Left ventricle myocardium inferior (tissue), 1 donor: ENCODE results near the gene TRIOBP. TPM values are rescaled to one million over a fixed set of nuclear protein-coding genes. Genes with fewer than 3 reads are reported as not detected.

Experiments
- DNase-seq: peaks from one replicate; pipeline ENCODE4 v3.0.0-alpha.2; 2020
- H3K27ac ChIP-seq: fragments of 200-600 bp; replicated peaks from 2 replicates; pipeline ENCODE4 v1.8.0; 2021
- H3K27me3 ChIP-seq: fragments of 200-600 bp; 2 replicates; pipeline ENCODE4 v1.8.0; 2021; ENCODE audit warnings: low read depth
- H3K36me3 ChIP-seq: fragments of 200-600 bp; 2 replicates; pipeline ENCODE4 v1.8.0; 2021
- H3K4me1 ChIP-seq: fragments of 200-600 bp; 2 replicates; pipeline ENCODE4 v1.8.0; 2021
- H3K4me3 ChIP-seq: fragments of 200-600 bp; 2 replicates; pipeline ENCODE4 v1.8.0; 2021; ENCODE audit warnings: mild to moderate bottlenecking, moderate library complexity
- H3K9me3 ChIP-seq: fragments of 200-600 bp; replicated peaks from 2 replicates; pipeline ENCODE4 v1.8.0; 2021
- intact Hi-C: fragments of 100-400 bp; cut with micrococcal nuclease; formaldehyde crosslinking; loops from one replicate; pipeline ENCODE4 v1.11.0; 2022
- total RNA-seq: library from RNA; stranded (reverse); fragmentation: NEBNext Ultra II Directional; extraction: Animal tissue kit (Norgen Biotek cat#: 25700); gene quantifications from one replicate; pipeline ENCODE4 v1.2.1, GENCODE V29; 2021
- TF ChIP-seq, protein P1 (sequence below): fragments of 200-600 bp; IDR thresholded peaks from 2 replicates; pipeline ENCODE4 v1.8.0; 2021; ENCODE audit warnings: antibody characterized with exemption, mild to moderate bottlenecking, borderline replicate concordance
- donor health status: DM: no; HTN: yes; CAD: no; lungs with severe emphysema.

The TRIOBP gene
- total RNA-seq, 1 donor from 2014 or later, result 86.5 TPM

DNA sequence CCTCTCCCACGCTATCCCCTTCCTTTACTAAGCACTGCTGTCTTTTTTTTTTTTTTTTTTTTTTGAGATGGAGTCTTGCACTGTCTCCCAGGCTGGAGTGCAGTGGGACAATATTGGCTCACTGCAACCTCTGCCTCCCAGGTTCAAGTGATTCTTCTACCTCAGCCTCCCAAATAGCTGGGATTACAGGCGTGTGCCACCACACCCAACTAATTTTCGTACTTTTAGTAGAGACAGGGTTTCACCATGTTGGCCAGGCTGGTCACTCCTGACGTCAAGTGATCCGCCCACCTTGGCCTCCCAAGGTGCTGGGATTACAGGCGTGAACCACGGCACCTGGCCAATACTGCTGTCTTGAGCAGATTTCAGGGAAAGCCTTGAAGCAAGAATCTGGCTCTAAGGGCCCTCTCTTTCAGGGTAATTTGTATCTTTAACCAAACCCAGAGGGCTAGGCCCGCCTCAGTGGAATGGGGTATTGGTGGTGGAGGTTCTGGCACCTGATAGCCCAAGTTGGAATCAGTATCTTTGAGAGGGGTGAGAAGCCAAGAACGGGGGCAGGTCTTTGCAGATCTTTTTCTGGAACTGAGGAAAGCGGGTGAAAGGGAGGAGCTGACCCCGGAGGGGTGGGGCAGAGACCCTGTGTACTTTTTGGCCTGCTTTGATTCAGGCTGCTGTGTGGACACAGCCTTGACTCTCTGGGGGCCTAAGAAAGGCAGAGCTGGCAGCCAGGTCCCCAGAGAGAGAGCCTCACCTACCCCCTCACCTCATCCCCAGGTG is 37.0 kb downstream of the TRIOBP start:
- Histone ChIP-seq H3K9me3 (no peaks in the 10 kb centered on the region), H3K27ac (no peak overlapping the region), H3K4me3 (no peak overlapping the region), H3K4me1 (peaks cover 10% of the 10 kb centered on the region), H3K27me3 (no peaks in the 10 kb centered on the region), H3K36me3 (no peaks in the 10 kb centered on the region)
- DNase-seq, result no peak
- intact Hi-C loops, result no loop called here
- TF ChIP-seq, protein P1, sequence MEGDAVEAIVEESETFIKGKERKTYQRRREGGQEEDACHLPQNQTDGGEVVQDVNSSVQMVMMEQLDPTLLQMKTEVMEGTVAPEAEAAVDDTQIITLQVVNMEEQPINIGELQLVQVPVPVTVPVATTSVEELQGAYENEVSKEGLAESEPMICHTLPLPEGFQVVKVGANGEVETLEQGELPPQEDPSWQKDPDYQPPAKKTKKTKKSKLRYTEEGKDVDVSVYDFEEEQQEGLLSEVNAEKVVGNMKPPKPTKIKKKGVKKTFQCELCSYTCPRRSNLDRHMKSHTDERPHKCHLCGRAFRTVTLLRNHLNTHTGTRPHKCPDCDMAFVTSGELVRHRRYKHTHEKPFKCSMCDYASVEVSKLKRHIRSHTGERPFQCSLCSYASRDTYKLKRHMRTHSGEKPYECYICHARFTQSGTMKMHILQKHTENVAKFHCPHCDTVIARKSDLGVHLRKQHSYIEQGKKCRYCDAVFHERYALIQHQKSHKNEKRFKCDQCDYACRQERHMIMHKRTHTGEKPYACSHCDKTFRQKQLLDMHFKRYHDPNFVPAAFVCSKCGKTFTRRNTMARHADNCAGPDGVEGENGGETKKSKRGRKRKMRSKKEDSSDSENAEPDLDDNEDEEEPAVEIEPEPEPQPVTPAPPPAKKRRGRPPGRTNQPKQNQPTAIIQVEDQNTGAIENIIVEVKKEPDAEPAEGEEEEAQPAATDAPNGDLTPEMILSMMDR, result no peak

DNA sequence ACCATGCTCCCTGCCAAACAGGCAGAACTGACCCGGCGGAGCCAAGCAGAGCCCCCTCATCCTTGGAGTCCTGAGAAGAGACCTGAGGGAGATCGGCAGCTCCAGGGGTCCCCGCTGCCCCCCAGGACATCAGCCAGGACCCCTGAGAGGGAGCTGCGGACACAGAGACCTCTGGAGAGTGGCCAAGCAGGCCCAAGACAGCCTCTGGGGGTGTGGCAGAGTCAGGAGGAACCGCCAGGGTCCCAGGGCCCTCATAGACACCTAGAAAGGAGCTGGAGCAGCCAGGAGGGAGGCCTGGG is 37.5 kb downstream of the TRIOBP start:
- Histone ChIP-seq H3K27ac (no peak overlapping the region), H3K9me3 (no peaks in the 10 kb centered on the region), H3K4me3 (no peak overlapping the region), H3K4me1 (peaks cover 13% of the 10 kb centered on the region), H3K36me3 (no peaks in the 10 kb centered on the region), H3K27me3 (no peaks in the 10 kb centered on the region)
- intact Hi-C loops, result no loop called here
- TF ChIP-seq, protein P1, result no peak
- DNase-seq, result no peak

DNA sequence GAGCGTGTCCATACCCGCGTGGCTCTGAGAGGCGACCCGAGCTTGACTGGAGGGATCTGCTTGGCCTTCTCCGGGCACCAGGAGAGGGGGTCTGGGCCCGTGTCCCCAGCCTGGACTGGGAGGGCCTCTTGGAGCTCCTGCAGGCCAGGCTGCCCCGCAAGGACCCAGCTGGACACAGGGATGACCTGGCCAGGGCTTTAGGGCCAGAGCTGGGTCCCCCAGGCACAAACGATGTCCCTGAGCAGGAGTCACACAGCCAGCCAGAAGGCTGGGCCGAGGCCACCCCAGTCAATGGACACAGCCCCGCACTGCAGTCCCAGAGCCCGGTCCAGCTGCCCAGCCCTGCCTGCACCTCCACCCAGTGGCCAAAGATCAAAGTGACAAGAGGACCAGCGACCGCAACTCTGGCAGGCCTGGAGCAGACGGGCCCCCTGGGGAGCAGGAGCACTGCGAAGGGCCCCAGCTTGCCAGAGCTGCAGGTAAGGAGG is 38.2 kb downstream of the TRIOBP start:
- no peaks in the 10 kb centered on the region for H3K27me3 ChIP-seq
- no peaks in the 10 kb centered on the region for H3K9me3 ChIP-seq
- intact Hi-C loops, result no loop called here
- H3K36me3 ChIP-seq, result no peaks in the 10 kb centered on the region
- H3K4me3 ChIP-seq, result no peak overlapping the region
- H3K4me1 ChIP-seq, result peaks cover 18% of the 10 kb centered on the region
- peak overlapping the region; percentile 12 for H3K27ac ChIP-seq
- DNase-seq, result peak; percentile 41
- TF ChIP-seq, protein P1, result peak; percentile 56

DNA sequence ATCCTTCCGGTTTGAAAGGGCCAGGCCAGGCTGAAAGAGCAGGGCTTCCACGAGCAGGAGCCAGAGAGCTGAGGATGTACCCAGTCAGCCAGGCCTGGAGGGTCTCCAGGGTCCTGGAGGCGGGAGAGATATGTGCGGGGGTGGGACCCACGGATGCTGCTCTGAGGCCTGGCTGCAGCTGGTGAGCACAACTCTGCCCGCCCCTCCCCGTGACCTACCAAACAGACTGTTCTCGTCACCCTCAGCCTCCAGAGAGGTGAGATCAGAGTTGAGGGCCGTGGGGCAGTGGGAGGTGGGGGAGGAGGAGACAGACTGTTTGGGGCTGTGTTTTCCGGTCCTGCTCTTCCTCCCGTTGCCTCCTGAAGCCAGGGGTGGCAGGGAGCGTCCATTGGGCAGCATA is 42.2 kb downstream of the TRIOBP start:
- DNase-seq, result peak; percentile 89
- Histone ChIP-seq H3K36me3 (no peaks in the 10 kb centered on the region), H3K27ac (peak overlapping the region; percentile 70), H3K4me1 (peaks cover 48% of the 10 kb centered on the region), H3K9me3 (no peaks in the 10 kb centered on the region), H3K27me3 (no peaks in the 10 kb centered on the region), H3K4me3 (peak overlapping the region; percentile 4)
- intact Hi-C loops, result no loop called here
- TF ChIP-seq, protein P1, result no peak

DNA sequence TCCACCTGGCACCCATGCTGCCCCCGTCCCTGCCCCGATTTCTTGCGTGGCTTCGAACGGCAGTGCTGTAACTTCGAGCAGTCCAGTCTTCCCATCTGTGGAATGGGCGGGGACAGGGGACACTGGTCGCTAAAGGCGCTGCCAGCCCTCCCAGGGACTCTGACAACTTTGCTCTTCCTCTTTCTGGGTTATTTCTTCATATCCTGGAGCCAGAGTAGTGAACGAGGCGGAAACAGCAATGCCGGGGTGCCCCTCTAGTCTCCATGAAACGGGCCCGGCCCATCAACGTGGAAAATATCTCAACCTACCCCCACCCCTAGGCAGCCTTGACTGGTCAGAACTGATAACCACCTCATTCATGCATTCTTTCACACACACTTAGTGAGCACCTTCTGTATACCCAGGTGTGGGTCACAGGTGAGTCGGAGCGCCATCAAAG is 42.8 kb downstream of the TRIOBP start:
- H3K9me3 ChIP-seq, result no peaks in the 10 kb centered on the region
- TF ChIP-seq, protein P1, result no peak
- H3K36me3 ChIP-seq, result no peaks in the 10 kb centered on the region
- H3K4me3 ChIP-seq, result peak overlapping the region; percentile 4
- no peaks in the 10 kb centered on the region for H3K27me3 ChIP-seq
- peak overlapping the region; percentile 70 for H3K27ac ChIP-seq
- peak; percentile 45 for DNase-seq
- intact Hi-C loops, result no loop called here
- peaks cover 48% of the 10 kb centered on the region for H3K4me1 ChIP-seq
